Activated CD8-positive, alpha-beta memory T cell treated with anti-CD3 and anti-CD28 coated beads for 1 hour (primary cell): ENCODE data around the gene SLC6A3.

Experiments used
- DNase-seq, 2 donors: peaks; one replicate each; pipeline ENCODE4 v3.0.0-alpha.2; 2020; ENCODE audit warnings: low read depth in 1 of 2; ENCODE audit errors: extremely low read depth in 1 of 2

SLC6A3 gene

GRCh38 chr5:1357946-1358725 is 87.1 kb downstream of the SLC6A3 start:
- no peak for DNase-seq

- DNase-seq, result no peak
These were observed 88.1 kb downstream of the SLC6A3 start for GRCh38 chr5:1356873-1357787.

GRCh38 chr5:1354576-1354975 is 90.7 kb downstream of the SLC6A3 start:
- no peak for DNase-seq

GRCh38 chr5:1352231-1353219 is 92.7 kb downstream of the SLC6A3 start:
- DNase-seq, result no peak

GRCh38 chr5:1351156-1351555 is 94.1 kb downstream of the SLC6A3 start:
- no peak for DNase-seq

GRCh38 chr5:1349246-1349645 is 96.0 kb downstream of the SLC6A3 start:
- no peak for DNase-seq

- DNase-seq, result no peak
These were observed 96.3 kb downstream of the SLC6A3 start for GRCh38 chr5:1348986-1349245.

- DNase-seq, result no peak
These were observed 97.7 kb downstream of the SLC6A3 start for GRCh38 chr5:1347571-1347970.

- no peak for DNase-seq
These were observed 98.4 kb downstream of the SLC6A3 start for GRCh38 chr5:1346627-1347440.

GRCh38 chr5:1345876-1346626 is 99.2 kb downstream of the SLC6A3 start:
- DNase-seq, result no peak

- DNase-seq, result peak; percentile 55 to 82
These were observed 100.0 kb downstream of the SLC6A3 start, which contains the start of gene CLPTM1L for GRCh38 chr5:1344975-1345838. Gene CLPTM1L (minus strand): TSS chr5:1345099. CDS start chr5:1344841, 258 bp downstream.

GRCh38 chr5:1343931-1344901 is 101.0 kb downstream of the SLC6A3 start:
- peak in 1 of 2 donors; percentile 8 for DNase-seq

GRCh38 chr5:1343315-1343751 is 101.9 kb downstream of the SLC6A3 start:
- no peak for DNase-seq
